Measurements from ENCODE around the gene TGFBI.

The TGFBI gene

GRCh38 chr5:136076067-136076466 is 47.3 kb downstream of the TGFBI start:
- TF ChIP-seq REST (IDR thresholded peaks at IDR 0.05; ENCODE audit: insufficient read depth in 1 of 2, low read depth in 2 of 2, low read length in 2 of 2) (no peak), SIN3A (IDR thresholded peaks at IDR 0.05; ENCODE audit: borderline replicate concordance, insufficient read depth, low read length) (no peak), FOXP2 (optimal IDR thresholded peaks at IDR 0.05; ENCODE audit: borderline replicate concordance, extremely low read depth, extremely low read length, insufficient read depth) (no peak), TAF1 (IDR thresholded peaks at IDR 0.05; ENCODE audit: borderline replicate concordance, insufficient read depth, low read length) (no peak), POLR2AphosphoS5 (IDR thresholded peaks at IDR 0.05; ENCODE audit: low read depth, low read length) (no peak)

- TF ChIP-seq FOXP2 (optimal IDR thresholded peaks at IDR 0.05; ENCODE audit: borderline replicate concordance, extremely low read depth, extremely low read length, insufficient read depth) (no peak), SIN3A (IDR thresholded peaks at IDR 0.05; ENCODE audit: borderline replicate concordance, insufficient read depth, low read length) (no peak), TAF1 (IDR thresholded peaks at IDR 0.05; ENCODE audit: borderline replicate concordance, insufficient read depth, low read length) (no peak), POLR2AphosphoS5 (IDR thresholded peaks at IDR 0.05; ENCODE audit: low read depth, low read length) (no peak), REST (IDR thresholded peaks at IDR 0.05; ENCODE audit: insufficient read depth in 1 of 2, low read depth in 2 of 2, low read length in 2 of 2) (no peak)
Measured at GRCh38 chr5:136076881-136077445, 48.2 kb downstream of the TGFBI start.

- TF ChIP-seq SIN3A (IDR thresholded peaks at IDR 0.05; ENCODE audit: borderline replicate concordance, insufficient read depth, low read length) (no peak), REST (IDR thresholded peaks at IDR 0.05; ENCODE audit: insufficient read depth in 1 of 2, low read depth in 2 of 2, low read length in 2 of 2) (no peak), TAF1 (IDR thresholded peaks at IDR 0.05; ENCODE audit: borderline replicate concordance, insufficient read depth, low read length) (no peak), POLR2AphosphoS5 (IDR thresholded peaks at IDR 0.05; ENCODE audit: low read depth, low read length) (no peak), FOXP2 (optimal IDR thresholded peaks at IDR 0.05; ENCODE audit: borderline replicate concordance, extremely low read depth, extremely low read length, insufficient read depth) (no peak)
Measured at GRCh38 chr5:136079195-136079985, 50.6 kb downstream of the TGFBI start.

GRCh38 chr5:136080113-136080482 is 51.3 kb downstream of the TGFBI start:
- no peak for TF ChIP-seq FOXP2 (optimal IDR thresholded peaks at IDR 0.05; ENCODE audit: borderline replicate concordance, extremely low read depth, extremely low read length, insufficient read depth)
- TF ChIP-seq POLR2AphosphoS5 (IDR thresholded peaks at IDR 0.05; ENCODE audit: low read depth, low read length): no peak
- TF ChIP-seq SIN3A (IDR thresholded peaks at IDR 0.05; ENCODE audit: borderline replicate concordance, insufficient read depth, low read length): no peak
- TF ChIP-seq REST (IDR thresholded peaks at IDR 0.05; ENCODE audit: insufficient read depth in 1 of 2, low read depth in 2 of 2, low read length in 2 of 2): no peak
- TF ChIP-seq TAF1 (IDR thresholded peaks at IDR 0.05; ENCODE audit: borderline replicate concordance, insufficient read depth, low read length): no peak
